Measurements from ENCODE around the gene SLC38A6. TPM values are rescaled to one million over a fixed set of nuclear protein-coding genes. Genes with fewer than 3 reads are reported as not detected.
A peak's percentile ranks its signal among the peaks of the same experiment; 100 is the strongest.

The SLC38A6 gene
- total RNA-seq, 1 experiment from 2014 or later, result 4.2 TPM

DNA sequence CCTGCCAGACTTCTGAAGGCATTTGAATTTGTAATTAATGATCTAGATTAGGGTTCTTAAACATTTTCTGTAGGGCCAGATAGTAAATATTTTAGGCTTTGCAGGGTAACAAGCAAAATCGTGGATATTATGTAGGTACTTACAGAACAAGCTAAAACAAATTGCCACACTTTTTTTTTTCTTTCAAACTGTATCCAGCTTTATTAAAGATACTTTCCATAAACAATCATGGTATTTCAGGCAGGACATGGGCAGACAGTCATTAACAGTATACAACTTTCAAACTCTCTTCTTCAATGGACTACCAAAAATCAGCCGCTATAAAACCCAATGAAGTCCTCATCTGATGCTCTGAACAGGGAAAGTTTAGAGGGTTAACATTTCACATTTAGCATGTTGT lies 9.8 kb upstream of the SLC38A6 start:
- H3K4me3 ChIP-seq, result no peak overlapping the region
- no peaks in the 10 kb centered on the region for H3K9me3 ChIP-seq
- no peak for DNase-seq
- H3K36me3 ChIP-seq, result peaks cover 5% of the 10 kb centered on the region; the same call in 1 of the 2 replicates
- no peaks in the 10 kb centered on the region for H3K27me3 ChIP-seq

DNA sequence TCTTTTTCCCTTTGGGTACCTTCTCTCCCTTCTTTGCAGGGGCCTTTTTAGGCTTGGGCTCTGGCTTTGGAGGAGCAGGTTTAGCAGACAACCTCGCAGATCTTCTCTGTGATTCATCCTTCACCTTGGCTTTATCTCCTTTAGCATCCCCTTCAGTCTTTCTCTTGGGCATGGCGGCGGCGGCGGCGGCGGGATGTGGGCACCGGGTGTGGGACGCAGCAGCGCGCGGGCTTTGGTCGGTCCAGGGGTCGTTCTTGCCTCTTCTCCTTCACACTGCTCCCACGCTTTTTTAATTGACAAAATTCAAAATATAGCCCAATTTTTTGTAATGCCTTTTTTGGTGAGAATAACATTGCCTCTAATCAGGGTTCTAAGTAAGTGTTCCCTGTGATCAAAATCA lies 8.8 kb upstream of the SLC38A6 start:
- no peak for DNase-seq
- no peak overlapping the region for H3K4me3 ChIP-seq
- H3K9me3 ChIP-seq, result no peaks in the 10 kb centered on the region
- no peaks in the 10 kb centered on the region for H3K27me3 ChIP-seq
- H3K36me3 ChIP-seq, result peaks cover 12% of the 10 kb centered on the region; the same call in 1 of the 2 replicates

DNA sequence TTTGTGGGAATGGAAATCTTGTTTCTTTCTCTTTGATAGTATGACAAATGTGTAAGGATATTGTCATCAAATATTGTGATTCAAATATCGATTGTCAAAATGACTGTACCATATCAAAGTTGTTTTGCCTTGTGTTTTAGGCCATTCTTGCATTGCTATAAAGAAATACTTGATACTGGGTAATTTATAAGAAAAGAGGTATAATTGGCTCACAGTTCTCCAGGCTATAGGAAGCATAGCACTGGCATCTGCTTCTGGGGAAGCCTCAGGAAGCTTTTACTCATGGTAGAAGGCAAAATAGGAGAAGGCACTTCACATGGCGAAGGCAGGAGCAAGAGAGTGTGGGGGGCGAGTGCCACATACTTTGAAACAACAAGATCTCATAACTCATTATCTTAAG lies 8.0 kb upstream of the SLC38A6 start:
- H3K36me3 ChIP-seq, result peaks cover 18% of the 10 kb centered on the region
- no peak for DNase-seq
- no peak overlapping the region for H3K4me3 ChIP-seq
- H3K27me3 ChIP-seq, result no peaks in the 10 kb centered on the region
- H3K9me3 ChIP-seq, result no peaks in the 10 kb centered on the region

DNA sequence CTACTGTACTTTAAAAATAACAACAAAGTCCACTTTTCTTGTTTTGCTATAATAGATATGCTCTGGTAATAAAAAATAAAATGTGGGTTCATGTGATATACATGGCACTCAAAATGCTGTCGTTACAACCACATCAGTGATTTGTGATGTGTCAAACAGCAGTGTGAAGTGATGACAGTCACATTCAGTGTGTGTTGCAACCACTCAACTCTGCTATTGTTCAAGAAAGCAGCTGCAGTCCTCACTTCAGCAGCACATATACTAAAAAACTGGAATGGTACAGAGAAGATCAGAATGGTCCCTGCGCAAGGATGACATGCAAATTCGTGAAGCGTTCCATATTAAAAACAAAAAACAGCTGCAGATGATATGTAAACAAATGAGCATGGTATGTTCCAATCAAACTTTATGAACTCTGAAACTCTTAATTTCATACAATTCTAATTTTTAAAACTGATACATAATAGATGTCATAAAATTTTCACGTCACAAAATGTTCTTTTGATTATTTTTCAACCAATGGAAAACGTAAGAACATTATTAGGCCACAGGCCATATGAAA lies 6.9 kb upstream of the SLC38A6 start:
- H3K27me3 ChIP-seq, result no peaks in the 10 kb centered on the region
- no peak overlapping the region for H3K4me3 ChIP-seq
- H3K9me3 ChIP-seq, result no peaks in the 10 kb centered on the region
- DNase-seq, result no peak
- H3K36me3 ChIP-seq, result peaks cover 24% of the 10 kb centered on the region

- Histone ChIP-seq H3K9me3 (no peaks in the 10 kb centered on the region), H3K27me3 (no peaks in the 10 kb centered on the region), H3K4me3 (no peak overlapping the region), H3K36me3 (peaks cover 26% of the 10 kb centered on the region)
- DNase-seq, result no peak
Observed at GRCh38 chr14:60975551-60975950, 5.5 kb upstream of the SLC38A6 start.

DNA sequence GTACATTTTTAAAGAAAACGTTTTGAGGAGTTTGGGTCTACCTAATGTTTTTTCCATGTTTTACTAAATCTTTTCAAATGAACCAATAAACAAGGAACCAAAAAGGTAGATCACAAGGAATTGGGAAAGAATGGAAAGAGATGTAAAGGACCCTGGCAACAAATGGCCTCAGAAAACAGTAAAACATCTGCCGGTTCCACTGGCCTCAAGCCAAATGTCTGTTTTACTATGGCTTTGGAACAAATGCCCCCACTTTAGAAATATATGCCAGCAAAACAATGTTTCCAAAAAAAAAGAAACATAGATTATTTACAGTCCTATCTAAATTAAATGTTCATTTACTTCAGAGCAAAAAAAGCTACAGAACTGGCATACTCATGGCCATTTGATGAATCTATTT lies 3.2 kb upstream of the SLC38A6 start:
- Histone ChIP-seq H3K27me3 (no peaks in the 10 kb centered on the region), H3K9me3 (no peaks in the 10 kb centered on the region), H3K4me3 (no peak overlapping the region), H3K36me3 (peaks cover 26% of the 10 kb centered on the region)
- DNase-seq, result no peak

DNA sequence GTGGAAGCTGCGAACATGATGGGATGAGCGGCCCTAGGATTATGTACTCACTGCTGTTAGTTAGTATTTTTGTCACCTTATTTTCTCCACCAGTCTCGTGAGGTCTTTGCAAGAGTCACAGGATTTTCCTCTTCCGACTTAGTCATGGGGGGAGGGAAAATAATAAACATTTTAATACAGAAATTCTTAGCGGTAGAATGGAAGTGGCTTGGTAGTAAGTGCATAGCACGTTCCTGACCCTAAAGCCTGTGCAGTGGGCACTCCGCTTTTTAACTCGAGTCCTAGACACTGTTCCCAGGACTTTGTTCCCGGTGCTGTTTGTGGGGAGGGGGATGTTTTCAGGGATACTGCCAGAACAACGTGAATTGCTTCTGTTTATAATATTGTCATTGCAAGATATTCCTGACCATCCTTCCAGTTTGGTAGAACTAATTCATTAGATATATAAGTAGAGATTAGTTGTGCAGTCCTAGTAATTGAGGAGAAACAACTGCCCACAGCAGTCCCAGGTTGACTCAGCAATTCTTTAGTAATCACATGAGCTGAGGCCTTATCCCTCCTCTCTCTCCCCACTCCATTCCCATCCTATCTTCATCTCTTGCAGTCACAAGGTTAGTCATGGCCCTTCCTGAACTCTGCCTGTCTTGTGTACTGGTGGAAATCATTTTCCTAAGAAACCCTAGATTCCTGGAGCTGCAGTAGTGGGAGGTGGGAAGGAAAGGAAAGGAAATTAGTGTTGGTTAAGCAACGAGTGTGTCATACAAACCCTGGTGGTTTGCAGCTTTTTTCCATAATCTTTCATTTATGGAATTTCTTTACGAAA lies 799 bp downstream of the SLC38A6 start:
- Histone ChIP-seq H3K9me3 (no peaks in the 10 kb centered on the region), H3K27me3 (no peaks in the 10 kb centered on the region), H3K4me3 (peak overlapping the region; percentile 92), H3K36me3 (peaks cover 21% of the 10 kb centered on the region)
- peak; percentile 8 for DNase-seq

DNA sequence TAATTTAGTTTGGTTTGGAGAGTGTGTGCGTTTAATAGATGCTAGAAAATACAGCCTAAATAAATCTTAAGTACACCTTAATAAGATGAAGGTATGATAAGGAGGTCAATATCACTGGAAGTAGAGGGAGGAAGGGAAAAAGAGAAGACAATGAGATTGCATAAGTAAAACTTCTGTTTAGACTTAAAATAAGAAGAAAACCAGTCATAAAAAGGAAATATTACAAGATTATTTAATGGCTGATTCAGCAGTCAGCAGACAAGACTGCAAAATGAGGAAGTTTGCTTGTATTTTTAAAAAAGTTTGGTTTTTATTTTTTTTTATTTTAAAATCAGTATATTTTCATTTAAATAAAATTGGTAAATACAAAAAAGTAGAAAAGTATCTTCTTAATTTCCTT lies 3.2 kb downstream of the SLC38A6 start:
- Histone ChIP-seq H3K4me3 (no peak overlapping the region), H3K27me3 (no peaks in the 10 kb centered on the region), H3K9me3 (no peaks in the 10 kb centered on the region), H3K36me3 (peaks cover 6% of the 10 kb centered on the region)
- DNase-seq, result no peak

- no peak overlapping the region for H3K4me3 ChIP-seq
- H3K36me3 ChIP-seq, result peaks cover 4% of the 10 kb centered on the region; the same call in 1 of the 2 replicates
- no peak for DNase-seq
- no peaks in the 10 kb centered on the region for H3K27me3 ChIP-seq
- H3K9me3 ChIP-seq, result no peaks in the 10 kb centered on the region
Observed at GRCh38 chr14:60986500-60986899, 5.5 kb downstream of the SLC38A6 start.

GRCh38 chr14:60989599-60989998 lies 8.6 kb downstream of the SLC38A6 start:
- H3K4me3 ChIP-seq, result no peak overlapping the region
- no peaks in the 10 kb centered on the region for H3K27me3 ChIP-seq
- DNase-seq, result no peak
- no peaks in the 10 kb centered on the region; the same call in 1 of the 2 replicates for H3K36me3 ChIP-seq
- no peaks in the 10 kb centered on the region for H3K9me3 ChIP-seq

- H3K36me3 ChIP-seq, result no peaks in the 10 kb centered on the region
- H3K27me3 ChIP-seq, result no peaks in the 10 kb centered on the region
- no peak for DNase-seq
- no peak overlapping the region for H3K4me3 ChIP-seq
- no peaks in the 10 kb centered on the region for H3K9me3 ChIP-seq
Observed at GRCh38 chr14:60998617-60999016, 17.6 kb downstream of the SLC38A6 start.

GRCh38 chr14:60999536-60999935 lies 18.5 kb downstream of the SLC38A6 start:
- no peaks in the 10 kb centered on the region for H3K36me3 ChIP-seq
- no peak overlapping the region for H3K4me3 ChIP-seq
- no peak for DNase-seq
- H3K27me3 ChIP-seq, result no peaks in the 10 kb centered on the region
- no peaks in the 10 kb centered on the region for H3K9me3 ChIP-seq

DNA sequence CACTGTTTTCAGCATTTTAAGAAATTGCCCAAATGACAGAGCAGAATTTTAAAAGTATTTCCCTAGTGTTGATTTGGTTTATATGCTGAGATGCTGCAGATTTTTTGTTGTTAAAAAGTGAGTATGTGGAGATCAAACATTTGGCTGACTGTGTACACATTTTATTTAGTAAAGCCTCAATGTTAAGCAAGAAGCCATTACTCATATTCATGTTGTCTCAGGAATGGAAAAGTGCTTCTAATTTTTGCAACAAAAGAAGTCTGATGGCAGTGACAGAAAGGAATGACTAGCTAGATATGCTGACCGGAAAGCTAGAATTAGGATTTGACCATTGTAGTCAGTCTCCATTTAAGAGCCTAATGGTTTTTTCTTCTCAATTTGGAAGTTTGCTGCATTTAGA lies 22.5 kb downstream of the SLC38A6 start:
- no peak overlapping the region for H3K4me3 ChIP-seq
- no peaks in the 10 kb centered on the region for H3K36me3 ChIP-seq
- no peaks in the 10 kb centered on the region for H3K9me3 ChIP-seq
- H3K27me3 ChIP-seq, result no peaks in the 10 kb centered on the region
- DNase-seq, result no peak

DNA sequence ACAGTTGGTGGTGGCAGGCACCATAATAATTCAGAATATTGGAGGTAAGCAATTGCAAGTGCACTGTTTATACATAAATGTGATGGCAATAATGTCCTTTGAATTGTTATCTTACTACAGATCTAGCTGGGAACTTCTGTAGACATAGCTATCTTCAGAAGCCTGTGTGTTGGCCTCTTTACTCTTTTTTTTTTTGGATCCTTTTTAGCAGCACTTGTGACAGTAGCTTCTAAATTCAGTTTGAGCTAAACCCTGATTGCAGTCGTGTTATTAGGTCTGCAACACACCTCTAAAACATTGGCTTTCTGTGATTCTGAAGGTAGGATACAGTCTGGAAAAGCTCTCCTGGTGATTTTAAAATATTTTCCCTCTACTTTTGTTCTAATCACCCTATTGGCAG lies 38.5 kb downstream of the SLC38A6 start:
- Histone ChIP-seq H3K4me3 (no peak overlapping the region), H3K9me3 (no peaks in the 10 kb centered on the region), H3K27me3 (no peaks in the 10 kb centered on the region), H3K36me3 (no peaks in the 10 kb centered on the region)
- no peak for DNase-seq

- Histone ChIP-seq H3K4me3 (no peak overlapping the region), H3K27me3 (no peaks in the 10 kb centered on the region), H3K9me3 (no peaks in the 10 kb centered on the region), H3K36me3 (no peaks in the 10 kb centered on the region)
- peak; percentile 39 for DNase-seq
Observed at GRCh38 chr14:61025251-61026223, 44.5 kb downstream of the SLC38A6 start.

DNA sequence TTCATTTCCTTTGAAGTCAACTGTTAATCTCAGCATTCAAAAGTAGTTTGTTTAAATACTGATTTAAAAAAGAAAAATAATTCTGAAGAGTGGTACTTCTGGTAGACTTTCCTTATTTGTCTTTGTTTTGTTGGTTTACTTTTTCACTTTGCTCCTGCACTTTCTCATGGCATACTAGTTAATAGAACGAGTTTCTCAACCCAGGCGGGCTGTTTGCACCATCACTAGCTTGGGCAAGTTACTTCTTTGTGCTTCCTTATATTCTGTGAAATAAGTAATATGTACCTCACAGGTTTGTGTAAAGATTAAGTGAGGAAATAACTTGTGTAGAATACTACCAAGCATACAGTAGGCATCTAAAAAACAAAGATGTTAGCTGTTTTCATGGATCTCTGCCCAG lies 45.5 kb downstream of the SLC38A6 start:
- no peaks in the 10 kb centered on the region for H3K9me3 ChIP-seq
- H3K4me3 ChIP-seq, result no peak overlapping the region
- no peak for DNase-seq
- H3K27me3 ChIP-seq, result no peaks in the 10 kb centered on the region
- no peaks in the 10 kb centered on the region for H3K36me3 ChIP-seq

DNA sequence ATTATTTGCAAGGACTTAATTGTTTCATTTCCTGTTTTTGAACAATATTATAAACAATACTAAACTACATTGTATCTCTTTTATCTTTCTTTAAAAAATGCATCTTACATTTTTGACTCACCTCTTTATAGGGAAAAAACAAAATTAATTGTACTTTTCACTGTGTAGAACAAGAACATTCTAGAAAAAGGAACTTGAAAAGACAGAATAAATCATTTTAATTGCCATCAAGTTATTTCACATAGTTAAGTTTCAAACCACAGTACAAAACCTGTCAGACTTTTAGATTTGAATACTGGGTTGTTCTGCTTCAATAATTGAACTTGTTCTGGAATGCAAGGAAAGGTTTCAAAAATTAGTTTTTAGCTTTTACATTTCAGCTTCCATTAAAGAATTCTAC lies 50.0 kb downstream of the SLC38A6 start:
- Histone ChIP-seq H3K27me3 (no peaks in the 10 kb centered on the region), H3K9me3 (no peaks in the 10 kb centered on the region), H3K4me3 (no peak overlapping the region), H3K36me3 (no peaks in the 10 kb centered on the region)
- DNase-seq, result no peak

Data from MG63 (cell line).